Kidney (tissue), 14 donors: ENCODE data around the gene CLCN5. TPM values are rescaled to one million over a fixed set of nuclear protein-coding genes. Genes with fewer than 3 reads are reported as not detected.

Source experiments
- DNase-seq, 5 donors: peaks; one replicate each; pipeline ENCODE4 v3.0.0-alpha.2; 2013 to 2020
- FAIRE-seq: peaks from 2 replicates; lab custom pipeline; 2012; peaks lifted over from hg19 to GRCh38; lab: Jason Lieb, UNC
- H3K27ac ChIP-seq, 2 donors: one replicate each; pipeline ENCODE4 v1.7.0; 2013; ENCODE audit warnings: low read depth in 2 of 2, low read length in 2 of 2, inconsistent platforms in 1 of 2
- H3K27me3 ChIP-seq: one replicate; pipeline ENCODE4 v1.7.1; 2013; ENCODE audit warnings: low read length, inconsistent platforms; ENCODE audit not compliant: control insufficient read depth, insufficient read depth
- H3K36me3 ChIP-seq, 3 donors: one replicate each; pipeline versions ENCODE4 v1.7.0 to v1.7.1; 2013; ENCODE audit warnings: low read length in 3 of 3, control low read depth in 1 of 3, inconsistent platforms in 1 of 3; ENCODE audit not compliant: insufficient read depth in 3 of 3, control insufficient read depth in 2 of 3
- H3K4me1 ChIP-seq, 3 donors: one replicate each; pipeline versions ENCODE4 v1.7.0 to v1.7.1; 2013; ENCODE audit warnings: low read length in 3 of 3, inconsistent platforms in 1 of 3, low read depth in 1 of 3; ENCODE audit not compliant: control insufficient read depth in 2 of 3, insufficient read depth in 2 of 3
- H3K4me3 ChIP-seq, 3 donors: one replicate each; pipeline versions ENCODE4 v1.7.0 to v1.8.1; 2013; ENCODE audit warnings: low read length in 3 of 3, control low read depth in 1 of 3, inconsistent platforms in 1 of 3
- H3K9ac ChIP-seq, 3 donors: one replicate each; pipeline versions ENCODE4 v1.7.0 to v1.7.1; 2013; ENCODE audit warnings: low read length in 3 of 3, control low read depth in 1 of 3, inconsistent platforms in 1 of 3
- H3K9me3 ChIP-seq, 3 donors: one replicate each; pipeline versions ENCODE4 v1.7.0 to v1.7.1; 2013; ENCODE audit warnings: low read length in 3 of 3, control low read depth in 1 of 3, inconsistent platforms in 1 of 3; ENCODE audit not compliant: control insufficient read depth in 2 of 3, insufficient read depth in 1 of 3
- intact Hi-C: fragments of 100-400 bp; cut with DNase I; formaldehyde crosslinking; loops from one replicate; pipeline ENCODE4 v1.11.1; 2022
- polyA plus RNA-seq: library from polyadenylated mRNA; stranded (reverse); fragments of 350-450 nt; fragmentation: Illumina TruSeq; extraction: RNeasy Lipid Tissue Mini Kit (QIAGEN cat#74804); gene quantifications from one replicate; pipeline ENCODE4 v1.2.3, GENCODE V29; 2014; ENCODE audit warnings: low read depth, low replicate concordance; ENCODE audit not compliant: insufficient read depth
- total RNA-seq: library from RNA; stranded (reverse); fragmentation: NEBNext Ultra II Directional; extraction: Animal tissue kit (Norgen Biotek cat#: 25700); gene quantifications from one replicate; pipeline ENCODE4 v1.2.1, GENCODE V29; 2021
- TF ChIP-seq, protein P1 (sequence below): IDR thresholded peaks from 3 replicates; pipeline ENCODE4 v1.5.1; 2012; ENCODE audit warnings: mild to moderate bottlenecking, moderate library complexity, borderline replicate concordance; ENCODE audit not compliant: insufficient read depth; ENCODE audit errors: extremely low read depth
- donor health status: control.
- donor health status: control.
- donor health status: control.
- donor health status: control.
- donor health status: control.
- donor health status: DM: yes; HTN: yes; CAD: no.
- donor health status: Normal renal cell carcinoma (clear cell type).

The CLCN5 gene
- total and polyA plus RNA-seq, 2 donors from 2014 or later: 21.1 to 29.7 TPM

DNA sequence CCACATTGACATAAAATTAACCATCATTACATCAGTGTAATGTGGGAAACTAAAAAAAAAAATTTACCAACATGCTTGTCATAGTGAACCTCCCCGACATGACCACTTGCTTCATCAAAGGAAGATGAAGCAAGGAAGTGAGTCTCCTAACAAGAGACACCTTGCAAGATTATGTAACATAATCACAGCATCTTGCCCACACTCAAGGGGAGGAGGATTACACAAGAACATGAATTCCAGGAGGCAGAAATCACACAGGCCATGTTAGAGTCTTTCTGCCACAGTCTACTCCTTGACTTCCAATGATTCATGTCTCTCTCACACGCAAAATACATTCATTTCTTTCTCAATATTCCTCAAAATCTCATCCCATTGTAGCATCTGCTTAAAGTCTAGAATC, 185.1 kb downstream of the CLCN5 start:
- FAIRE-seq: no peak
- TF ChIP-seq, protein P1, sequence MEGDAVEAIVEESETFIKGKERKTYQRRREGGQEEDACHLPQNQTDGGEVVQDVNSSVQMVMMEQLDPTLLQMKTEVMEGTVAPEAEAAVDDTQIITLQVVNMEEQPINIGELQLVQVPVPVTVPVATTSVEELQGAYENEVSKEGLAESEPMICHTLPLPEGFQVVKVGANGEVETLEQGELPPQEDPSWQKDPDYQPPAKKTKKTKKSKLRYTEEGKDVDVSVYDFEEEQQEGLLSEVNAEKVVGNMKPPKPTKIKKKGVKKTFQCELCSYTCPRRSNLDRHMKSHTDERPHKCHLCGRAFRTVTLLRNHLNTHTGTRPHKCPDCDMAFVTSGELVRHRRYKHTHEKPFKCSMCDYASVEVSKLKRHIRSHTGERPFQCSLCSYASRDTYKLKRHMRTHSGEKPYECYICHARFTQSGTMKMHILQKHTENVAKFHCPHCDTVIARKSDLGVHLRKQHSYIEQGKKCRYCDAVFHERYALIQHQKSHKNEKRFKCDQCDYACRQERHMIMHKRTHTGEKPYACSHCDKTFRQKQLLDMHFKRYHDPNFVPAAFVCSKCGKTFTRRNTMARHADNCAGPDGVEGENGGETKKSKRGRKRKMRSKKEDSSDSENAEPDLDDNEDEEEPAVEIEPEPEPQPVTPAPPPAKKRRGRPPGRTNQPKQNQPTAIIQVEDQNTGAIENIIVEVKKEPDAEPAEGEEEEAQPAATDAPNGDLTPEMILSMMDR: no peak
- Histone ChIP-seq H3K9me3 (no peaks in the 10 kb centered on the region), H3K27ac (no peak overlapping the region), H3K4me1 (peaks cover 0 to 2% (median 0%) of the 10 kb centered on the region in 3 donors), H3K36me3 (no peaks in the 10 kb centered on the region), H3K9ac (no peak overlapping the region), H3K4me3 (no peak overlapping the region), H3K27me3 (no peaks in the 10 kb centered on the region)
- no peak for DNase-seq
- intact Hi-C loops: no loop called here

DNA sequence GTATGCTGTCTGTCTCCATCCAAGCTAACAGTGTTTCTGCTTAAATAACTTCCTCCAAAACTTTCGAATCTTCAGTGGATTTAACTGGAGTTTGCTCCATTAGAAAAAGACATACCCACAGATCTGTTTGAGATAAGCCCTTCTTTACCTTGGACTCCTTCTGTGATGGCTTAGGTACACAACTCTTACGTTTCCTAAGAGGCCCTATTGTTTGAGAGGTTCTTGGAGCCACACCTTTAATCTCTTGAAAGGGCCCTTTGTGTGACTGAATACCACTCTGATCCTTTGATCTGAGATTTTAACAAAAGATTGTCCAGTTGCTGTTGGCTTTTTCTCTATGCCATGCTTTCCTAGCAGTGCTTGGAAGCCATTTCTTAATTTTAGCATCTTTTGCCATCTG, 185.9 kb downstream of the CLCN5 start:
- peaks cover 0 to 2% (median 0%) of the 10 kb centered on the region in 3 donors for H3K4me1 ChIP-seq
- TF ChIP-seq, protein P1: no peak
- peak overlapping the region in 1 of 2 donors; percentile 47 for H3K27ac ChIP-seq
- no peak overlapping the region for H3K4me3 ChIP-seq
- no peaks in the 10 kb centered on the region for H3K27me3 ChIP-seq
- intact Hi-C loops: no loop called here
- DNase-seq (no peak), FAIRE-seq (no peak)
- H3K9ac ChIP-seq: no peak overlapping the region
- no peaks in the 10 kb centered on the region for H3K9me3 ChIP-seq
- no peaks in the 10 kb centered on the region for H3K36me3 ChIP-seq

DNA sequence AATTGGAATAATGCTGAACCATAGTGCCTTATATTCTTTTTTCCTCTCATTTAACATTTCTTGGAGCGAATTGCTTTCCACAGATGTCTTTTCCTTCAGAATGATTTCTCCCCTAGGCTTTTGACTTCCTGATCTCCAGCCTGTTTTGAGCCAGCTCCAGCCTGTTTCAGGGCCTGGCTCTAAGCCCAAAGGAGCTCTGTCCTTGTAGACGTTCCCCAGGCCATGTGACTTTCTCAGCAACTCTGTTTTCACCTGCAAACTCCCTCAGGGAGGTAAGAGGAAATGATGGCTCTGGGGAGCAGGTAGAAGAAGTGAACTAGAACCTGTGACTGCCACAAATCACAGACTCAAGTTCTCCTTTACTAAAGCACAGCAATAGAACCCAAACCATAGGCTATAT, 189.3 kb downstream of the CLCN5 start:
- intact Hi-C loops: no loop called here
- H3K9me3 ChIP-seq: no peaks in the 10 kb centered on the region
- H3K27me3 ChIP-seq: no peaks in the 10 kb centered on the region
- peaks cover 0 to 2% (median 0%) of the 10 kb centered on the region in 3 donors for H3K4me1 ChIP-seq
- DNase-seq: peak in 4 of 5 donors; percentile 18 to 80 (median 58)
- no peak overlapping the region for H3K9ac ChIP-seq
- no peaks in the 10 kb centered on the region for H3K36me3 ChIP-seq
- no peak overlapping the region for H3K4me3 ChIP-seq
- FAIRE-seq: no peak
- TF ChIP-seq, protein P1: no peak
- H3K27ac ChIP-seq: peak overlapping the region in 1 of 2 donors; percentile 37

DNA sequence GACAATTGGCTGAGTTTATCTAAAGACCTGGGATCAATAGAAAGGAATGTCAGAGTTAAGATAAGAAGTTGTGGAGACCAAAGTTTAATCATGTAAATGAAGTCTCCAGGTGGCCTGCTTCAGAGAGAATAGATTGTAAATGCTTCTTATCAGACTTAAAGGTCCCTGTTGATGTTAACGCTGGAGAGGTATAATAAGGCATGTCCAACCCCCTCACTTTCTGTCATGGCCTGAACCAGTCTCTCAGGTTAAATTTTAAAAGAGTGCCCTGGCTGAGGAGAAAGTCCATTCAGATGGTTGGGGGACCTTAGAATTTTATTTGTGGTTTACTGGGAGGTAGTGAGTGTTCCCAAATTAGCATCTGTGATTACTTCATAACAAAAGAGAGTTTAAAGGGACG, 191.7 kb downstream of the CLCN5 start:
- FAIRE-seq: no peak
- TF ChIP-seq, protein P1: no peak

More for the DNA sequence above, 191.7 kb downstream of the CLCN5 start:
- Histone ChIP-seq H3K4me3 (no peak overlapping the region), H3K27ac (no peak overlapping the region), H3K9me3 (no peaks in the 10 kb centered on the region), H3K36me3 (no peaks in the 10 kb centered on the region), H3K27me3 (no peaks in the 10 kb centered on the region), H3K4me1 (peaks cover 0 to 2% (median 0%) of the 10 kb centered on the region in 3 donors), H3K9ac (no peak overlapping the region)
- no peak for DNase-seq
- intact Hi-C loops: no loop called here
